OCI-LY7 (cell line): ENCODE results near the gene PLD1. TPM values are rescaled to one million over a fixed set of nuclear protein-coding genes. Genes with fewer than 3 reads are reported as not detected.

Source experiments
- BruUV-seq: library from RNA; stranded (reverse); fragments of 400-500 nt; replicated peaks from 2 replicates; lab custom pipeline; 2021; lab: Mats Ljungman, UMichigan
- CTCF ChIA-PET: fragments of 300-600 bp; sonication (Branson Sonifier 250); formaldehyde crosslinking; loops from one replicate; lab custom pipeline; 2022; ENCODE audit warnings: antibody characterized with exemption; ENCODE audit not compliant: unreplicated experiment; lab: Charles Lee
- POLR2A ChIA-PET: fragments of 300-600 bp; sonication (Branson Sonifier 250); formaldehyde crosslinking; loops from one replicate; lab custom pipeline; 2022; ENCODE audit warnings: antibody characterized with exemption; lab: Charles Lee
- DNase-seq: peaks from one replicate; pipeline ENCODE4 v3.0.0-alpha.2; 2015; ENCODE audit warnings: low spot score
- H2AFZ ChIP-seq: fragments of 200-600 bp; sonication (generic), shearing (Covaris generic); 2 replicates; pipeline ENCODE4 v1.6.1; 2014; ENCODE audit warnings: mild to moderate bottlenecking, antibody characterized with exemption, low read length, moderate library complexity
- H3K27ac ChIP-seq: fragments of 200-600 bp; sonication (generic); 2 replicates; pipeline ENCODE4 v1.5.1; 2014; ENCODE audit warnings: mixed run types, low read depth, mild to moderate bottlenecking, moderate library complexity, low read length, inconsistent platforms; ENCODE audit not compliant: poor library complexity, severe bottlenecking
- H3K36me3 ChIP-seq: fragments of 200-600 bp; sonication (generic); 2 replicates; pipeline ENCODE4 v1.6.1; 2014; ENCODE audit warnings: mild to moderate bottlenecking, antibody characterized with exemption, low read length, moderate library complexity, mixed read lengths; ENCODE audit not compliant: insufficient read depth
- H3K4me1 ChIP-seq: fragments of 200-600 bp; sonication (generic); 2 replicates; pipeline ENCODE4 v1.5.1; 2014; ENCODE audit warnings: mild to moderate bottlenecking, low read length; ENCODE audit not compliant: insufficient read depth, poor library complexity, severe bottlenecking
- H3K4me2 ChIP-seq: fragments of 200-600 bp; sonication (generic); 2 replicates; pipeline ENCODE4 v1.6.1; 2014; ENCODE audit warnings: mild to moderate bottlenecking, low read length
- H3K4me3 ChIP-seq: fragments of 200-600 bp; sonication (generic); 2 replicates; pipeline ENCODE4 v1.5.1; 2014; ENCODE audit warnings: mild to moderate bottlenecking, low read depth, low read length; ENCODE audit not compliant: poor library complexity, severe bottlenecking
- H3K79me2 ChIP-seq: fragments of 200-600 bp; sonication (generic); 2 replicates; pipeline ENCODE4 v1.6.1; 2016; ENCODE audit warnings: low read depth, mild to moderate bottlenecking, low read length, moderate library complexity, mixed read lengths; ENCODE audit not compliant: insufficient read depth
- H3K9me2 ChIP-seq: fragments of 200-600 bp; sonication (generic); 2 replicates; pipeline ENCODE4 v1.6.1; 2016; ENCODE audit warnings: mild to moderate bottlenecking, low read length, mixed read lengths; ENCODE audit not compliant: insufficient read depth
- H3K9me3 ChIP-seq: fragments of 200-600 bp; sonication (generic); 2 replicates; pipeline ENCODE4 v1.6.1; 2014; ENCODE audit warnings: mild to moderate bottlenecking, mixed run types, low read length, mixed read lengths
- H4K20me1 ChIP-seq: fragments of 200-600 bp; sonication (generic); 2 replicates; pipeline ENCODE4 v1.6.1; 2014; ENCODE audit warnings: mild to moderate bottlenecking, antibody characterized with exemption, low read length, moderate library complexity, mixed read lengths; ENCODE audit not compliant: insufficient read depth
- EZH2phosphoT487 ChIP-seq: fragments of 200-600 bp; sonication (generic); IDR thresholded peaks from 2 replicates; pipeline ENCODE4 v1.6.1; 2018; ENCODE audit warnings: low read depth, borderline replicate concordance, mild to moderate bottlenecking, mixed run types, antibody characterized with exemption, low read length, moderate library complexity, mixed read lengths
- intact Hi-C: fragments of 100-400 bp; cut with micrococcal nuclease; formaldehyde crosslinking; loops from one replicate; pipeline ENCODE4 v1.10.0; 2022; ENCODE audit not compliant: unreplicated experiment
- total RNA-seq, 2 experiments: library from RNA; depleted of rRNA in 1 of 2; stranded (reverse); fragments of >200 nt in 1 of 2; shearing (Covaris generic) in 1 of 2; gene quantifications; 2 replicates each; pipeline ENCODE4 v1.2.3, GENCODE V29; 2014 to 2022
- TF ChIP-seq, protein P1 (sequence below): fragments of 200-600 bp; sonication (generic); conservative IDR thresholded peaks from 2 replicates; pipeline ENCODE4 v1.5.1; 2014; ENCODE audit warnings: mild to moderate bottlenecking, antibody characterized with exemption, low read length, moderate library complexity, mixed read lengths

Gene PLD1
- total RNA-seq, 2 experiments from 2014 or later: not detected

DNA sequence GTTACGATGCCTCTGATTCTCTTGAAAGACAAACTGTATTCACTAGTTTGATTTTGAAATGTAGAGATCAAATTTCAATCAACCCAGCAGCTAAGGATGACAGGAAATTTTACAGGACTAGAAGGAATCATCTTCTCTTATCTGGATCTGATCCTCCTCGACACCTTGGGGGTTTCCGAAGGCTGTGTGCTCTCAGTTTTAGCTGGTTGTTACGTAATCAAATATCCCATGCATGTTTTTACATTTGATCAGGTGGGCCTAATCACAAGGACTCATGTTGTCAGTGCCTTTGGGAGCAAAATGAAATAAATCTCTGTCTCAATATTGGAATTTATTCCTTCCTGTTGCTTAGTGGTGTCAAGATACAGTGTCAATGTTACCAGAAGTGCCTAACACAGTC lies 208.2 kb downstream of the PLD1 start:
- intact Hi-C loops: no loop called here
- CTCF ChIA-PET: no interaction called here
- POLR2A ChIA-PET: interaction anchor here (0.9 kb wide), 1 partner anchor 12 kb away, joined by 3 read pairs; no protein-coding TSS in a partner anchor
- Histone ChIP-seq H3K27ac (no peak overlapping the region), H3K4me3 (no peak overlapping the region), H3K4me2 (no peak overlapping the region), H4K20me1 (no peaks in the 10 kb centered on the region), H3K4me1 (no peaks in the 10 kb centered on the region), H2AFZ (no peak overlapping the region), H3K79me2 (no peaks in the 10 kb centered on the region), H3K9me3 (no peaks in the 10 kb centered on the region), H3K9me2 (no peaks in the 10 kb centered on the region), H3K36me3 (no peaks in the 10 kb centered on the region)
- DNase-seq: no peak
- BruUV-seq: no TSS peak
- TF ChIP-seq, protein P1, sequence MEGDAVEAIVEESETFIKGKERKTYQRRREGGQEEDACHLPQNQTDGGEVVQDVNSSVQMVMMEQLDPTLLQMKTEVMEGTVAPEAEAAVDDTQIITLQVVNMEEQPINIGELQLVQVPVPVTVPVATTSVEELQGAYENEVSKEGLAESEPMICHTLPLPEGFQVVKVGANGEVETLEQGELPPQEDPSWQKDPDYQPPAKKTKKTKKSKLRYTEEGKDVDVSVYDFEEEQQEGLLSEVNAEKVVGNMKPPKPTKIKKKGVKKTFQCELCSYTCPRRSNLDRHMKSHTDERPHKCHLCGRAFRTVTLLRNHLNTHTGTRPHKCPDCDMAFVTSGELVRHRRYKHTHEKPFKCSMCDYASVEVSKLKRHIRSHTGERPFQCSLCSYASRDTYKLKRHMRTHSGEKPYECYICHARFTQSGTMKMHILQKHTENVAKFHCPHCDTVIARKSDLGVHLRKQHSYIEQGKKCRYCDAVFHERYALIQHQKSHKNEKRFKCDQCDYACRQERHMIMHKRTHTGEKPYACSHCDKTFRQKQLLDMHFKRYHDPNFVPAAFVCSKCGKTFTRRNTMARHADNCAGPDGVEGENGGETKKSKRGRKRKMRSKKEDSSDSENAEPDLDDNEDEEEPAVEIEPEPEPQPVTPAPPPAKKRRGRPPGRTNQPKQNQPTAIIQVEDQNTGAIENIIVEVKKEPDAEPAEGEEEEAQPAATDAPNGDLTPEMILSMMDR: no peak
- TF ChIP-seq EZH2phosphoT487: no peak

DNA sequence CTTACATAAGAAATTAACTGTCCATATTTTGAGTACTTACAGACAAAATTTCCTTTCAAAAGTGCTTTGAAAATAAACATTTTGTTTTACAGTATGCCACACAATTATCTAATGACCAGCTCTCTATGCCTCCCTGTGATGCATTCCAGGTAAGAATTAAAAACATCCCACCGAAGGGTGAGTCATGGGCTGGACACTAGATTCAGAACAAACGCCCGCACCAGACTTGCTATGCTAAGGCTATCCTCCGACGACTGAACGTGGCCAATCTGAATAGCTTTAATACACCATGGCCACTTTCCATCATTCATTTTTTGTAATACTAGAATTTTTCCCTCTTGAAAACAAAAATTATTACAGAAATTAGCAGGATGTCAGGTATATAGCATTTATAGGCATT lies 210.3 kb downstream of the PLD1 start:
- Histone ChIP-seq H4K20me1 (no peaks in the 10 kb centered on the region), H3K9me2 (no peaks in the 10 kb centered on the region), H3K4me3 (no peak overlapping the region), H3K27ac (no peak overlapping the region), H3K4me2 (no peak overlapping the region), H2AFZ (no peak overlapping the region), H3K4me1 (no peaks in the 10 kb centered on the region), H3K9me3 (no peaks in the 10 kb centered on the region), H3K79me2 (no peaks in the 10 kb centered on the region), H3K36me3 (no peaks in the 10 kb centered on the region)
- ChIA-PET POLR2A (interaction anchor here (0.7 kb wide), 1 partner anchor 348 kb away, joined by 5 read pairs; no protein-coding TSS in a partner anchor), CTCF (no interaction called here)
- no peak for TF ChIP-seq EZH2phosphoT487
- TF ChIP-seq, protein P1: no peak
- BruUV-seq: no TSS peak
- intact Hi-C loops: no loop called here
- no peak for DNase-seq

DNA sequence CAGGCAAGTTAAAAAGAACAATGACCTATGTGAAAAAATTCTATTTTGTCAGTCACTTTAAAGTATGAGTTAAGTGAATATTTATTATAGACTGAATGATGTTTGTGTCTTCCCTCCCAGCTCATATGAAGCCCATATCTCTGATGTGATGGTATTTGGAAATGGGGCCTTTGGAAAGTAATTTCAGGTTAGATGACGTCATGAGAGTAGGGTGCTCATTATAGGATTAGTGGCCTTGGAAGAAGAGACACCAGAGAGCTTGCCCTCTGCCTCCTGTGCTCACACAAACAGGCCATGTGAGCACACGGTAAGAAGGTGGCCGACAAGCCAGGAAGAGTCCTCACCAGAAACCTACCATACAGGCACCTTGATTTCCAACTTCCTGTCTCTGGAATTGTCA lies 211.3 kb downstream of the PLD1 start:
- Histone ChIP-seq H4K20me1 (no peaks in the 10 kb centered on the region), H3K4me2 (no peak overlapping the region), H3K27ac (no peak overlapping the region), H3K4me3 (no peak overlapping the region), H3K36me3 (no peaks in the 10 kb centered on the region), H2AFZ (no peak overlapping the region), H3K79me2 (no peaks in the 10 kb centered on the region), H3K4me1 (no peaks in the 10 kb centered on the region), H3K9me3 (no peaks in the 10 kb centered on the region), H3K9me2 (no peaks in the 10 kb centered on the region)
- no peak for DNase-seq
- intact Hi-C loops: no loop called here
- ChIA-PET CTCF (no interaction called here), POLR2A (no interaction called here)
- TF ChIP-seq, protein P1: no peak
- TF ChIP-seq EZH2phosphoT487: no peak
- no TSS peak for BruUV-seq
